Skeletal muscle cell (primary cell): ENCODE results near the gene IFNLR1.

Experiments
- DNase-seq: peaks from one replicate; pipeline ENCODE4 v3.0.0-alpha.2; 2010; ENCODE audit warnings: low read depth
- H3K4me3 ChIP-seq: 2 replicates; pipeline ENCODE4 v1.5.1; 2011; ENCODE audit warnings: low read depth, mild to moderate bottlenecking, control low read depth, low read length, moderate library complexity

IFNLR1 gene

DNA sequence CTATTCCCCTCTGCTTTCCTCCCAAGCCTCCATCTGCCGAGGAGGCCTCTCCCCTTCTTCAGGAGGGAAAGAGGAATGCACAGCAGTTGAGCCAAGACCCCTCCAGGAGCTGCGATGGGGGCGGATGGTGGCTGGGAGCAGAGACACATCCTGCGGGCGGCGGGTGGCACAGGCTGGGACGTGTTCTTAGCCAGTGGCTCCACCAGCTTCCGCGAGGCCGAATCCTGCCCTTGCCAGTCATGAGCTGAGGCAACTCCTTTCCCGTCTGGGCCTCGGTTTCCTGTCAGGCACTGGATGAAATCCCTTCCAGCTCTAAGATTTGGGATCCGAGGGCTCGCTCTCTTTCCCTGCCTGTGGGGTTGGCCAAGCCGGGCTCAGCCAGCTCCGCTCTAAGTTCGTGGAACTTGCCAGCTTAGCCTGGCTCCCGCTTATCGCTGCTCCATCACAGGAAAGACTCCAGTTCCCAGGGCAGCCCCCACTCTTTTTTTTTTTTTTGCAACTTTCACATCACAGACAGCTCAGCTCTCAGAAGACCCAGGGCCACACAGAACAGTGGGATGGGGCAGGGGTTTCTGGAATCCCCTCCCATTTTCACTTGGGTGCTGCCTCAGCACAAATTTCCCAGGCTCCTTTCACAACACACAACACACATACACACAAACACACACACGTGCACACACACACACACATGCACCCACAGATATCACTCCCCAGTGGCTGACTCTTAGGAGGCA lies 75.7 kb downstream of the IFNLR1 start:
- no peak overlapping the region for H3K4me3 ChIP-seq

DNA sequence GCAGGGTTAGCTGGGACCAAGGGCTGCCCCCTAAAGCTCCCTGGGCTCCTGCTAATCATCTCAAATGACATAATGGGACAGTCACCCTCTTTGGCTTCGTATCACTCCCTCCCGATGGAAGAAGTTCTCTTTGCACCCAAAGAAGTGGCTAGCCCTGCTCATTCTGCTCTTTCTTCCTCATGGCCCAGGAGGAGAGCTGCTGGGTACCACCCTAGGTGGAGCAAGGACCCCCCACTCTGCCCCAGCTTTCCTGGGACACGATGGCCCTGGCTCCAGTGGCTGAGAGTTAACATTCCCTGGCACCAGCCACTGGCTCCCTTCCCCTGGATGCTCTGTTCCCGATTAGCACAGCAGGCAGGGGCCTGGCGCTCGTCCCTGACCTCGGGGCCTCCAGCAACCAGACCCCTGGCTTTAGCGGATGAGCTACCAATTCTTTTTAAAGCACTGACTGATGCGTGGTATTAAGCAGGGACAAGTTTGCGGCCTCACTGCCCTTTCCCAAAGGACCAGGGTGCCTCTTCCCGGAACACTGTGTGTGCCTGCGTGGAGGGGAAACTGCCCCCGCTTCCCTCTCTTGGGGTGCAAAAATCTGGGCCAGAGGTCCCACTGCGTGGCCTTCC lies 76.3 kb downstream of the IFNLR1 start:
- DNase-seq = no peak
- H3K4me3 ChIP-seq = no peak overlapping the region

More for the DNA sequence above, 75.7 kb downstream of the IFNLR1 start:
- DNase-seq = no peak

GRCh38 chr1:24109686-24110475 lies 77.2 kb downstream of the IFNLR1 start:
- no peak overlapping the region for H3K4me3 ChIP-seq
- no peak for DNase-seq

DNA sequence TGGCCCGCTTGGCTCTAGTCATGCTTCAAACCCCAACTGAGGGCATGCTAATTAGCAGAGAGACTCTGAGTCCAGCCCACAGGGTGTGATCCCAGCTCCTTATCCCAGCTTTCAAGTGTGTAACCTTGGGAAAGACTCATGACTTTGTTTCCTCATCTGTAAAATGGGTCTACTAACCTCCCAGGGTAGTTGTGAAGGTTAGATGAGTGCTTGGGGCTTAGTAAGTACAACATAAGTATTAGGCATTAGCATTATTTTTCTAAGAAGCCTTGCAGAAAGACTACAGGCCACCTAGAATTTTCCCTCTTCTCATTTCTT lies 78.0 kb downstream of the IFNLR1 start:
- H3K4me3 ChIP-seq = no peak overlapping the region
- DNase-seq = no peak

- no peak overlapping the region for H3K4me3 ChIP-seq
- no peak for DNase-seq
Measured at GRCh38 chr1:24108334-24109165, 78.5 kb downstream of the IFNLR1 start.

DNA sequence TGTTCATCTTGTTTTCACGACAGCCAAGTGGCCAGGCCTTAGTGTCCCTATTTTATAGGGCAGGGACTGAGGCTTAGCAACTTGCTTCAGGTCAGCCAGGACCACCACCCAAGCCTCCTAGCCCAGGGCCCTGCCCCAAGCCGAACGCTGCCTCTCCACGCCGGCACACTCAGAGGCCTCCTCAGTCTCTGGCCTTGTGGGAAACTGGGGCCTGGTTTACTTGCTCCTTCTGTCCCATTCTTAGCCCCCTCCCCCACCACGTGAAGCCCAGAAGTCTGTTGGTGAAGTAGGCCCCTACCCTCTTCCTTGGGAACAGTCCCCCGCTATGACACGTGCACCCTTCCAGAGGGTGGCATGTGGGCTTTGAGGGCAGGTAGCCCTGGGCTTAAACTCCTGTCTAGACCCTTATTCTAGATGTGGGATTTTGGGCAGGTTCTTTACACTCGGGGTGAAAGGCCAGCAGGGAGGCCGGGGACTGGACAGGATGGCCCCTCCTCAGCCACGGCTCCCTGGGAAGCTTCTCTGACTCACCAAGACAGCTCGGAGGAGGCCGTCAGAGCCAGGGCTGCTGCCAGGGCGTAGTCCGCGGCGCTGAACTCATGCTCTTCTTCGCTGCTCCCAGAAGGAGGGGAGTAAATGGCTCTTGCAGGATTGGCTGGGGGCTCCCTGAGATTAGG lies 79.5 kb downstream of the IFNLR1 start:
- no peak for DNase-seq
- H3K4me3 ChIP-seq = no peak overlapping the region

DNA sequence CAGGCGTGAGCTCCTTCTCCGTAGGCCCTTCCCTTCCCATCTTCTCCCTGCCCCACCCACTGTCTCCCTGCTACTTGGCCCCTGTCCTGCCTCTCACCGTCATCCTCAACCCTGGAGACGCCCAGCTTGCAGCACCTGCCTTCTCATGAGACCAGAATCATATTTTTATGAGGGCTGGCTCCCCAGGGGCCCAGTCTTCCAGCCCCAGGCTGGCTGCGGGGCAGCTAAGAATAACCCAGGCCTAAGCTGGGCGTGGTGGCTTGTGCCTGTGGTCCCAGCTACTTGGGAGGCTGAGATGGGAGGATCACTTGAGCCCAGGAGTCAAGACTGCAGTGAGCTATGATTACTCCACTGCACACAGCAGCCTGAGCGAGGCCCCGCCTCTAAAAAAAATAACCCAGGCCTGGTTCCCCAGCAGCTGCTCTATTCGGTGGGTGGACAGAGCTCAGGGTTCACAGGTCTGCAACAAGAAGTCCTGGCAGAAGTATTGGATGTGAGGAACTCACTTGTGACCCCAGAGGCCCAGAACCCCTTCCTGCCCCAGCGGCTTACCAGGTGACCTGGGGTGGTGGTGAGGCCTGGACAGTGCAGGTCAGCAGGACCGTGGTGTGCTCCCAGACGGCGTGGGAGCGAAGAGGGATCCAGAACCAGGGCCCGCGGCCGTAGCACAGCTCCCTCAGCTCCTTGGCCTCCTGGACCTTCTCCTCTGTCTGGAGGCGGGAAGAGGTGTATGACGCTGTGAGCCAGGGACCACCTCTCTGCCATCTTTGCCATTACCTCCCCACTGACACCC lies 81.5 kb downstream of the IFNLR1 start:
- no peak for DNase-seq
- H3K4me3 ChIP-seq = no peak overlapping the region

DNA sequence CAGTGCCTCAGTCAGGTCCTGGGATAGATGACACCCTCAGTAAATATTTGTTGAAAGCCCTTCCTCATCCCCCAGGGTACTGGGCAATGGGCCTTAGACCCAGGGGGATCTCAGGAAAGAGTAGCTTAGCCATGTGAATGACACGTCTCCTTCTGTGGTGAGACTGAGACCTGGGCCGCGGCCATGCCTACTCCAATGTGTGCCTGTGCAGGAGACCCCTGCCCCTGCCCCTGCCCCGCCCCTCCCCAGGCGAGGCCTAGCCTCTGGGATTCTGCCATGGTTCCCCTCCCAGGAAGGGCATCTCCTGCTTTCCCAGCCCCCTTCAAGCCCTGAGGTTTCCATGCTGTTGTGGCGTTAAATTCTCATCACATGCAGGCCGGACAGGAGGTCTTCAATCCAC lies 82.2 kb downstream of the IFNLR1 start:
- no peak overlapping the region for H3K4me3 ChIP-seq
- DNase-seq = no peak
